Stomach smooth muscle (tissue), 2 donors: ENCODE measurements around the gene SNRNP27.
"Not testable (repeated sequence)": the region's sequence is repeated elsewhere in the genome, so short reads cannot be mapped to it uniquely, and the experiment has no call there.

Experiments
- H3K27ac ChIP-seq: one replicate; pipeline ENCODE4 v1.7.0; 2013; ENCODE audit warnings: mild to moderate bottlenecking, low read length, inconsistent platforms
- H3K27me3 ChIP-seq, 2 donors: one replicate each; pipeline ENCODE4 v1.7.0; 2013; ENCODE audit warnings: low read length in 2 of 2; ENCODE audit not compliant: insufficient read depth in 2 of 2, control insufficient read depth in 1 of 2
- H3K36me3 ChIP-seq, 2 donors: one replicate each; pipeline ENCODE4 v1.7.0; 2013; ENCODE audit warnings: low read length in 2 of 2; ENCODE audit not compliant: control insufficient read depth in 2 of 2, insufficient read depth in 2 of 2
- H3K4me1 ChIP-seq: one replicate; pipeline ENCODE4 v1.7.0; 2013; ENCODE audit warnings: low read length; ENCODE audit not compliant: control insufficient read depth, insufficient read depth
- H3K4me3 ChIP-seq, 2 donors: one replicate each; pipeline ENCODE4 v1.7.0; 2013; ENCODE audit warnings: low read length in 2 of 2
- H3K9ac ChIP-seq, 2 donors: one replicate each; pipeline ENCODE4 v1.7.0; 2013; ENCODE audit warnings: low read length in 2 of 2, mild to moderate bottlenecking in 1 of 2
- H3K9me3 ChIP-seq, 2 donors: one replicate each; pipeline ENCODE4 v1.7.0; 2013; ENCODE audit warnings: low read length in 2 of 2; ENCODE audit not compliant: control insufficient read depth in 2 of 2
- donor health status: healthy.
- donor health status: Pancreatic carcinoma.

Gene SNRNP27

DNA sequence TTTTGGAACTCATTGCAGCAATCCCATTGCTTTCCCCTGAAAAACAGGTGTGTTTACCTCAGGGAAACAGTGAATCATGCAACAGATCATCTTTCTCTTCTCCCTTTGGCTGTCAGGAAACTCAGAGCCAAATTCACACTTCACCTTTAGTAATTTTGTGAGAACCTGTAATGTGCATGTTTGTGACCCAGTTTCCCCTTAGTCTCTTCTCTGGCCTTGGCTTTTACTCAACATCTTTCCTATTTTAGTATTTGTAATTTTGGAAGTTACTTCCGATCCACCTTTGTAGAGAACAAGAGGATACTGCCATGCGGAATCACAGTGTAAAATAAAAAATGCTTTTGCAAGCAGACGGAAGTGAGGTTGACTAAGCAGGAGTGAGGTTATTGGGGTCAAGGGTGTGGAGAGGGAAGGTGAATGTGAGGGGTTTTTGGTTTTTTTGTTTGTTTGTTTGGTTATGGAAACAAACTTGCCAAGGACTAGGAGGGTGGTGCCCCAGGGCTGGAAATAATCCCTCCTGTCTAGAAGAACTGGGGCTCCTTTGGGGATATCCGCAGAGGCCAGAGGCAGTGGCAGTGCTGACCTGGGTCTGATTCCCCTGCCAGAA lies 53.7 kb downstream of the SNRNP27 start:
- no peaks in the 10 kb centered on the region for H3K9me3 ChIP-seq
- H3K4me3 ChIP-seq: no peak overlapping the region
- peaks cover 2% of the 10 kb centered on the region for H3K4me1 ChIP-seq
- H3K36me3 ChIP-seq: peaks cover 6 to 9% of the 10 kb centered on the region in 2 donors
- peaks cover 0 to 3% of the 10 kb centered on the region in 2 donors for H3K27me3 ChIP-seq
- H3K27ac ChIP-seq: no peak overlapping the region
- no peak overlapping the region for H3K9ac ChIP-seq

DNA sequence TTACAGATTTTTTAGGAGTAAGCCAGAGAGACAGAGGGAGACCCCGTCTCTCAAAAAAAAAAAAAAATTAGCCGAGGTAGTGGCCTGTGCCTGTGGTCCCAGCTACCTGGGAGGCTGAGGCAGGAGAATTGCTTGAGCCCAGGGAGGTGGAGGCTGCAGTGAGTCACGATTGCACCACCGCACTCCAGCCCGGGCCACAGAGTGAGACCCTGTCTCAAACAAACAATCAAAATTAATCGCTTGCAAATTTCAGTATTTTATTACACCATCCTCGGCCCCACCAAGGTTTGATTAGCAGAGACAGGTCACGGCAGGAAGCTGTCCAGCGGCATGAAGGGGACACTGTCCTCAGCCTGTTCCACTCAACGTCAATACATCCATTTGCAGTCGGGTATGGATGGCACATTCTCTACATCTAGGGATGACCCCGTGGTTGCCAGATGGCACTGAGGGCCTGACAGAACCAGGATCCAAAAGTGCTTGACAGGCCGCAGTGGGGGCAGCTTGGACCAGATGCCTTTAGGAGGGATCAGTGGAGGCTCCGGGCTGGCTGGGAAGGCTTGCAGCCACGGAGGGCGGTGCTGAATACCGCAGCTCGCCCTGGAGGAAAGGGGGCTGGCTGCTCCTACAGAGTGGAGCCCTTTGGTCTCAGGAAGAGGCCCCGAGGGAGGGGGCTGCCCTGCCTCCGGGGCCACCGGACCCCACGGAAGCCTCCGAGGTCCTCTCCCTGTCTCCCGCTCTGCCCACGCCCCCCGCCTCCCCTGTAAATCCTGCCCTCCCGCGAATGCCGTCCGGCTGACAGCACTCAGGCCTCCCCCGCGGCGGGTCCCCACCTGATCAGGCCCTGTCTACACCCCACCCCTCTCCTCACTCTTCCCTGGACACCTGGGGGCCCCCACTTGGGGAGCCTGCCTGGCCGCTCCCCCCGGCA lies 54.5 kb downstream of the SNRNP27 start:
- H3K9ac ChIP-seq: no peak overlapping the region
- H3K4me3 ChIP-seq: no peak overlapping the region
- H3K9me3 ChIP-seq: no peaks in the 10 kb centered on the region
- no peak overlapping the region for H3K27ac ChIP-seq
- H3K4me1 ChIP-seq: peaks cover 2% of the 10 kb centered on the region
- H3K36me3 ChIP-seq: peaks cover 4% of the 10 kb centered on the region in 2 donors
- peaks cover 0 to 3% of the 10 kb centered on the region in 2 donors for H3K27me3 ChIP-seq

DNA sequence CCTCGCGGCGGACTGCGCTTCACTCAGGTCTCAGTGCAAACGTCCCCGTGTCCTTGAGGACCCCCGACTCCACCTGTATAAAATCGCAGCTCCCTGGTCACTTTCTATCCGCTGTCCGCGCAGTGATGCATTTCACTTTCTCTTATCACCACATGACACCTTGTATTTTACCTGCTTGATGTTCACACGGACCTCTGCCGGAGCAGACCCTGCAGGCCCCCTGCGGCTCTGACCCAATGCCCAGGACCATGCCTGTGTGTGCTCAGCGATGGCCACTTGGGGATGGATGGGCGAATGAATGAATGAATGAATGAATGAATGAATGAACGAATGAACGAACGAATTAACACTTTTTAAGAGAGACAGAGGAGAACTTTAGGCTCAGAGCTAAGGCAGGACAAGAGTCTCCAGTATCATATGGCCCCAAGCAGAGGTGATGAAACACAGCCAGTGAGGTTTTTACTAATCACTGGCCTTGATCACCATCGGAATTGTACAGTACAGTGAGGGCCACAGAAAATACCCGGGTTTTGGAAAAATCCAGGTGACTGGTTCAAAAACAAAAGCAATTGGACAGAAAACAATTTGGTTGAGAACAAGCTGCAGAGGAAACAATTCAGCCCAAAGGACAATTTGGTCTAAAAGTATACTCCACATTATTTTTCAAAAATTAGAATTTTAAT lies 55.3 kb downstream of the SNRNP27 start:
- Histone ChIP-seq H3K9ac (no peak overlapping the region), H3K27me3 (peaks cover 0 to 3% of the 10 kb centered on the region in 2 donors), H3K36me3 (no peaks in the 10 kb centered on the region), H3K4me3 (no peak overlapping the region), H3K9me3 (no peaks in the 10 kb centered on the region), H3K27ac (no peak overlapping the region), H3K4me1 (peaks cover 2% of the 10 kb centered on the region)

DNA sequence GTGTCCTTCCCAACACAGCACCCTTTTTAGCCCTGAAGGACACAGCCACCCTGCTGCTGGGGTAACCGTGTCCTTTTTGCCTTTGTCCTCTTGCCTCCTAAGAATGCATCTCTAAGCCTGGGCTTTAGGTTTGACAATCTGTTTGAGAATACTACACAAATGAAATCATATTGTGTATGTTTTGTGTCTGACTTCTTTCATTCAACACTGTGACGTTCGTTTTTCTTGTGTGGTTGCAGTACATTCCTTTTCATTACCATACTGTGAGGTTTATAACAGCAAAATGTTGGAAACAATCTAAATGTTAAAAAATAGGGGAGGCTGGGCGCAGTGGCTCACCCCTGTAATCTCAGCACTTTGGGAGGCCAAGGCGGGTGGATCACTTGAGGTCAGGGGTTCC lies 56.5 kb downstream of the SNRNP27 start:
- Histone ChIP-seq H3K9ac (no peak overlapping the region), H3K4me3 (no peak overlapping the region), H3K4me1 (peaks cover 2% of the 10 kb centered on the region), H3K36me3 (no peaks in the 10 kb centered on the region), H3K9me3 (no peaks in the 10 kb centered on the region), H3K27ac (no peak overlapping the region), H3K27me3 (peaks cover 0 to 3% of the 10 kb centered on the region in 2 donors)

DNA sequence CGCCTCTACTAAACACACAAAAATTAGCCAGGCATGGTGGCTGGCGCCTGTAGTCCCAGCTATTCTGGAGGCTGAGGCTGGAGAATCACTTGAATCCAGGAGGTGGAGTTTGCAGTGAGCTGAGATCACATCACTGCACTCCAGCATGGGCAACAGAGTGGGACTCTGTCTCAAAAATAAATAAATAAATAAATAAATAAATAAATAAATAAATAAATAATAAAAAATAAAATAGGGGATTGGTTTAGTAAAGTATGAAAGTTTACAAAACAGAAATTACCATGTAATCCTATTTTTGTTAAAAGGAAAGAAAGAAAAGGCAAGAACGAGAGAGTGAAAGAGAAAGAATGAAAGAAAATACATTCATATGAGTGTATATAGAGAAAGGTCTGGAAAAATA lies 56.9 kb downstream of the SNRNP27 start:
- not testable (repeated sequence) for H3K36me3 ChIP-seq, H3K9ac ChIP-seq, H3K27me3 ChIP-seq, H3K4me3 ChIP-seq, H3K27ac ChIP-seq, H3K4me1 ChIP-seq, H3K9me3 ChIP-seq

DNA sequence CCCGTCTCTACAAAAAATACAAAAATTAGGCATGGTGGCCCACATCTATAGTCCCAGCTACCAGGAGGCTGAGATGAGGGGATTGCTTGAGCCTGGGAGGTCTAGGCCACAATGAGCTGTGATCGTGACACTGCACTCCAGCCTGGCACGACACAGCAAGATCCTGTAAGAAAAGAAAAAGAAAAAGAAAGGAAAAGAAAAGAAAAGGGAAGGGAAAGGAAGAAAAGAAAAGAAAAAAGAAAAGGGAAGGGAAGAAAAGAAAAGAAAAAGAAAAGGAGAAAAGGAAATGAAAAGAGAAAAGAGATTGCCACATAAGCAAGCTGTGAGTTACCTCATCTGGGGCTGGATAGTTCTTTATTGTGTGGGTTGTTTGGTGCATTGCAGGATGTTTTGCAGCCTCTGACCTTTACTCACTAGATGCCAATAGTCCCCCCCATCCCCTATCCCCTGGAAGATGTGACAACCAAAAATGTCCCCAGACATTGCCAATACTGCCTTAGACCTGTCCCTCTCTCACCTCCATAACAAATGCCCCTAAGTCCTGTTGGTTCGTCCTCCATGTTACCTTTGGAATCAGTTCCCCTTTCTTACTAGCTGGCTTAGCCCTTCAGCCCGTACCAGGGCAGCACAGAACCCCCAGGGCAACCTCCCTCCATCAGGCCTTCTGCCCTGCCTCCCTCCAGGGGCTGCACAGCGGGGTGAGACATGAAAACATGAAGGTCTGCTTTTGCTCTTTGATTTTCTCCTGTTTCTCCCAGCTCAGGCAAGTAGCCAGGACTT lies 58.8 kb downstream of the SNRNP27 start:
- H3K4me3 ChIP-seq: no peak overlapping the region
- peaks cover 2% of the 10 kb centered on the region for H3K4me1 ChIP-seq
- peaks cover 0 to 3% of the 10 kb centered on the region in 2 donors for H3K27me3 ChIP-seq
- no peaks in the 10 kb centered on the region for H3K36me3 ChIP-seq
- H3K9me3 ChIP-seq: no peaks in the 10 kb centered on the region
- no peak overlapping the region for H3K9ac ChIP-seq
- no peak overlapping the region for H3K27ac ChIP-seq

DNA sequence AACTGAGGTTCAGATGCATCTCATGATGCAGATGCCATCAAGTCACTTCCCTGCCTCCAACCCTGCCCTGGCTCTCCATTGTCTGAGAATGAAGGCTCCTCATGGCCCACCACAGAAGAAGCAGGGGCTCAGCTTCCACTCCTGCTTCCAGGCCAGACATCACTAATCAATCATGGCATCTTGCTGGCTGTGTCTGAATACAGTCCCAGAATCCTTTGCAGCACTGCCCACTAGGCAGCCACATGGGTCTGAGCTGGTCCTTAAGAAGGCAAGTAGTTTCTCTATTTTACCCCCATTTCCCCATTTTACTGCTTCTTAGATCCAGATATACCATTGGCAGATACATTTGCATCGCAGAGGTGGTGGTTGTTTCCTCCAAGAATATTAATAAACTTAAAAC lies 60.3 kb downstream of the SNRNP27 start:
- Histone ChIP-seq H3K4me3 (no peak overlapping the region), H3K27me3 (no peaks in the 10 kb centered on the region), H3K9me3 (no peaks in the 10 kb centered on the region), H3K4me1 (no peaks in the 10 kb centered on the region), H3K9ac (no peak overlapping the region), H3K36me3 (no peaks in the 10 kb centered on the region), H3K27ac (no peak overlapping the region)
